Measurements from ENCODE around the gene JARID2.

JARID2 gene

GRCh38 chr6:15449011-15449410 is 203.1 kb downstream of the JARID2 start:
- no peak for DNase-seq

GRCh38 chr6:15451738-15452137 is 205.9 kb downstream of the JARID2 start:
- no peak for DNase-seq

GRCh38 chr6:15452182-15452941 is 206.5 kb downstream of the JARID2 start:
- DNase-seq = no peak

GRCh38 chr6:15453186-15453585 is 207.3 kb downstream of the JARID2 start:
- DNase-seq = no peak

- no peak for DNase-seq
Measured at GRCh38 chr6:15453622-15454021, 207.8 kb downstream of the JARID2 start.

GRCh38 chr6:15456422-15456821 is 210.6 kb downstream of the JARID2 start:
- DNase-seq = no peak

GRCh38 chr6:15457121-15457650 is 211.3 kb downstream of the JARID2 start:
- DNase-seq = peak in 1 of 2 experiments; percentile 14

- peak; percentile 13 to 41 for DNase-seq
Measured at GRCh38 chr6:15458021-15458459, 212.2 kb downstream of the JARID2 start.

GRCh38 chr6:15460110-15460727 is 214.3 kb downstream of the JARID2 start:
- no peak for DNase-seq

GRCh38 chr6:15461127-15461944 is 215.5 kb downstream of the JARID2 start:
- no peak for DNase-seq

GRCh38 chr6:15462256-15462655 is 216.4 kb downstream of the JARID2 start:
- DNase-seq = no peak

- DNase-seq = no peak
Measured at GRCh38 chr6:15462717-15463525, 217.1 kb downstream of the JARID2 start.

GRCh38 chr6:15464211-15464725 is 218.4 kb downstream of the JARID2 start:
- peak in 1 of 2 experiments; percentile 25 for DNase-seq

GRCh38 chr6:15465212-15465611 is 219.3 kb downstream of the JARID2 start:
- DNase-seq = no peak

- no peak for DNase-seq
Measured at GRCh38 chr6:15470746-15471145, 224.9 kb downstream of the JARID2 start.

GRCh38 chr6:15472621-15473020 is 226.8 kb downstream of the JARID2 start:
- no peak for DNase-seq

GRCh38 chr6:15473174-15473573 is 227.3 kb downstream of the JARID2 start:
- DNase-seq = no peak

GRCh38 chr6:15473741-15474161 is 227.9 kb downstream of the JARID2 start:
- no peak for DNase-seq

GRCh38 chr6:15474196-15474595 is 228.3 kb downstream of the JARID2 start:
- no peak for DNase-seq

- DNase-seq = no peak
Measured at GRCh38 chr6:15475261-15475660, 229.4 kb downstream of the JARID2 start.

GRCh38 chr6:15475872-15476271 is 230.0 kb downstream of the JARID2 start:
- no peak for DNase-seq
